ENCODE results near the gene SULT1C4.
A peak's percentile ranks its signal among the peaks of the same experiment; 100 is the strongest.
"Not testable (repeated sequence)": the region's sequence is repeated elsewhere in the genome, so short reads cannot be mapped to it uniquely, and the experiment has no call there.

SULT1C4 gene

DNA sequence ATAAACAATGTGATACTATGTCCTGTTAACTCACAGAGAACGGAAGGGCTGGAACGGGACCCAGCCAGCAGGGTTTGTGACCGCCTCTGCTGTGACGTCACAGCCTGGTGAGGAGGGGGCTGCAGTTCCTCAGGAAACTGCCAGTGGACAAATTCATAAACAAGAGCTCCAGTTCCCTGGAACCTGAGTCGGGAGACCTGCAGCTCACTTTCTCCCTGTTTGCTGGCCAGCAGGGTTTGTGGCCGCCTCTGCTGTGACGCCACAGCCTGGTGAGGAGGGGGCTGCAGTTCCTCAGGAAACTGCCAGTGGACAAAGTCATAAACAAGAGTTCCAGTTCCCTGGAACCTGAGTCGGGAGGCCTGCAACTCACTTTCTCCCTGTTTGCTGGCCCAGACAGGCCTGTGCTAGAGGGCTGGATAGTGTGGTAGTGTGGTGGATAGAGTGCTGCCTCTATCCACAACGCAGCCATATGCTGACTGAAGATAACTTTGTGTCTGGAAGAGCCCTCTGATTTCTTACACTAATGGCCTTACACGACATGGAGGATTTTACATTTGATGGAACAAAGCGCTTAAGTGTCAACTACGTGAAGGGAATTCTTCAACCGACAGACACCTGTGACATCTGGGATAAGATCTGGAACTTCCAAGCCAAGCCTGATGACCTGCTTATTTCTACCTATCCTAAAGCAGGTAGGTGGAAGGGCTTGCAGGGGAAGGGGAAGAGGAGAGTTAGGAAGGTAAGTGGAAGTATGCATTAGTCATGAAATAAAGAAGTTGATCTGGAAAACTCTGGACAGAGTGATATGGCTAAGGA is at the start of gene SULT1C4:
SULT1C4 (plus strand) TSS at position 140 of the 816 bp plus-strand sequence; CDS start at position 524, 384 bp downstream.
- no peak for DNase-seq (ENCODE audit: low read depth in 2 of 2)

DNA sequence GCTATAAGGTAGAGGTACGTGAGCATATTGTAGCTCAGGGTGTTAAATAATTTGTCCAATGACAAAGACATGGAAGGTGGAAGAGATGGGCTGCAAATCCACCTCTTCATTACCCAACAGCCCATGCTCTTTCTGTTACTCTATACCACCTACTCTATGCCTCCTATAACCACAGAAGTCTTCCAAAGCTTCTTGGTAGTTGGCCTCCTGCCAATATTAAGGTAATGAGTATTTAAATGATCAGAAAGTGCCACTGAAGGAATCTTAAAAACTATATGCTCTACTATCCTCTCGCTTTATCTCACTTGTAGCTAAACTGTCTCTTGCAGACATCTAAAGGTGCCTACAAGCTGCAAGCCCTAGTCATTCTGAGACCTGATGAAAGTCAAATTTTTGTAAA is 48.0 kb upstream of the SULT1C4 start:
- DNase-seq (ENCODE audit: low read depth in 2 of 2), result no peak

DNA sequence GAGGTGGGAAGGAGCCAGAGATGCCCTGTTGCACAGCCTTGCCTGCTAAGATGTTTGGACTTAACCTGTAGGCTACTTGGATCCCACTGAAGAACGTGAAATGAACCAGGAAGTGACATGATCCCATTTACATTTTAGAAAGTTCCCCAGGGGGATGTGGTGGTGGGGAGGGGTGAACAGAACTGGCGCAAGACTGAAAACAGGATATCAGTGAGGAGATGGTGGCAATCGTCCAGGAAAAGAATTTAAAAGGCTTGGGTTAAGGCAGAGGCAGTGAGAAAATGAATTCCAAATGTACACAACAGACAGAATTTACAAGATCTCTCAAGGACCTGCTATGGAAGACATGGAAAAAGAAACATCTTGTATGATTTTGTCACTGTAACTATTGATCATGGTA is 46.8 kb upstream of the SULT1C4 start:
- DNase-seq (ENCODE audit: low read depth in 2 of 2), result peak; percentile 80 to 81

DNA sequence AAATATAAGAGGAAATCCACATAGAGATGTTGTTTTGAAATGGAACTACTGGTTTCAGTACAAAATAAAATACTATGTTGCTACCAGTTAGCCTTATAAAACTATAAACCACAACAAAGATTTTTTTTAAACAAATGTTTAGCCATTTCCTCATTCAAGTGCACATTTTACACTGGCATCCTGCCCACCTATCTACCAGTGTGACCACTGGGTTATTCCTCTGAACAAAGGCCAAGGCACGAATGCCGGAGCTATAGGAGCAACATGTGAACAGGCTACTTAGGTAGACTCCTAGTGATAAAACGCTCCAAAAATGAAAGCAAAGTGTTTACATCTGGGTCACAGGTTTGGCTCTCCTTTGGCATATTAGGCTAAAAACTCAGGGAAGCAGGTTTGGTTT is 31.8 kb upstream of the SULT1C4 start:
- no peak for DNase-seq (ENCODE audit: low read depth in 2 of 2)

DNA sequence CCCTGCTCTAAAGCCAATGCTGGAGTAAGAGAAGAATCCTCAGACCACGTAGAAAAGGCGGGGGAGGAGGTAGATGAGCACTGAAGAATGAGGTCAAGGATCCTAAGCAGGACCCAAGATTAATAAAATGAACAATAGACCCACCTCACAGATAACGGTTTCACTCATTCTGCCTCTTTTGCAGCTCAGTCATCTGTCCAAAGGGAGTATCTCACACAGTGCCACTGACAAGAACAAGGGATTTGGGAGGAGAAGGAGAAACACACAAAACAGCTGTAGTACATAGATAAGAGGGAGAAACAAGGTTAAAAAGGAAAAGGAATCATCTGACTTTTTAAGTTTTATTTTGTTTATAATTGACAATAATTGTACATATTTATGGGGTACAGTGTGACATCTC is 30.9 kb upstream of the SULT1C4 start:
- DNase-seq (ENCODE audit: low read depth in 2 of 2), result no peak

DNA sequence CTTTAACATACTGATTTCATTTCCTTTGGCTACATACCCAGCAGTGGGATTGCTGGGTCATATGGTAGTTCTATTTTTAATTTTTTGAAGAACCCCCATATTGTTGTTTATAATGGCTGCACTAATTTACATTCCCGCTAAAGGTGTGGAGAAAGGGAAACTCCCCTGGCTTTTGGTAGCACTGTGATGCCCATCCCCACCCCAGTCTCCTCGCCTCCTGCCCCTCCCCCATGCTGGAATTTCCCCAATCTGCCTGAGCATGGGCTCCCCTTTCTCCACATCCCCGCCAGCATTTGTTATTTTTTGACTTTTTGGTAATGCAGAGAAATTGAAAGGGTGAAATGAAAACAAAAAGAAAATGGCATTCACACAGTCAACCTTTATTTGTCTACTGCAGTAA is 30.0 kb upstream of the SULT1C4 start:
- DNase-seq (ENCODE audit: low read depth in 2 of 2), result no peak

DNA sequence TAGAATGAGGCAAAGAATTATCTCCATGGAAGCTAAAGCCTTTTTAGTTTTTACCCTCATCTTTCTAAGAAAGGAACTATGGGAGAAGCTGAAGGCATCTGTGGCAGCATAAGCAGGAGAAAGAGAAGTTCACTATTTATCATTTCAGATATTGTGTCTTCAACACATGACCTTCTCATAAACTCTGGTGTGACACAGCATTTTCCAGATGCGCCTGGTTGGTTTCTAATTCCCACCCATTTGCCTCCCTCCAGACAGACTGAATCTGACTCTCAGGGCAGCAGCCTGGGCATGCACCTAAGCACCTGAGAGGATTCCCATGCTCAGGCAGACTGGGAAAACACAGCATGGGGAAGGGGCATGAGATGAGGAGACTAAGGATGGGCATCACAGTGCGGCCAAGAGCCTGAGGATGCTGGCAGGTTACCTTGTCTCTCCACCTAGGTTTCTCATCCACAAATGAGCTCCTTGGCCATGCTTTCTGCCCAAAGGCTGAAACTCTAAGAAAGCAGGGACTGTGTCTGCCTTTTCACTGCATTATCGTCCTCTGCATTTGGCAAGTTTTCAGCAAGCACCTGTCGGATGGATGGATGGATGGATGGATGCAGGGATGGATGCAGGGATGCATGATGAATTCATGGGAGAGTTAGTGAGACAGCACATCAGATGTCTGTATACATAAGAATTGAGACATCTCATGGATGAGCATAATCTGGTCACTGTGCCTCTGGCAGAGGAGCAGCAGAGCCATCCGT is 28.8 kb upstream of the SULT1C4 start:
- DNase-seq (ENCODE audit: low read depth in 2 of 2), result no peak

DNA sequence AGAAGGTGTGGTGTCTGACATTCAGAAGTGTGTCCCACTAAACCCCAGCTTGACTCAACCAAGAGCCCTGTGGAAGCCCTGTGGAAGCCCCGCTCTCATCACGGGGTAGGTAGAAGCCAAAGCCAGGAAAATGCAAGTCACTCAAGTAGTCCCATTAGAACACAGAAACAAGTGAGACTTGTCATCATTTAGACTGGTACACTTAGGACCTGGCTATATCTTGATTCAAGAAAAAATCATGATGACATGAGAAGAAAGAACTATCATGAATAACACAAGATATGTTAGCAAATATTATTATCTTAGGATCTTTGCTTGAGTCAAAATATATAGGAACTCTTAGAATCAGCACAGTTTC is 28.2 kb upstream of the SULT1C4 start:
- DNase-seq (ENCODE audit: low read depth in 2 of 2), result no peak

DNA sequence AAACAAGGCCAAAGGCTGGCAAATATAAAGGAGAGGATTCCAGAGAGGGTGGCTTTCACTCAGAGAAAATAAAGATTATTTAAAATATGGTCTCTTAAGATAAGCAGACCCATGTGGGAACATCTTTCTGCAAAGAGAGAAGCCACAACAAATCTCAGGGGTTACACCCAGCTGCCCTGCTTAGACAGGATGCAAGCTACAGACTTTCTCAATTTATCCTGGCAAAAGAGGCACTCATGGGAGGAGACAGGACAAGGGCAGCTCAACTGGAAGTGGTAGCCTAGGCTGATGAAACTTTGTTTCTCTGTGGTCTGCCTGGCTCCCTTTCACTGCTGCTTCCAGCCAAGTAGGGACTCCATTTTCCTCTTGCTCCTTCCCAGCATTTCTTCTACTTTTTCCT is 25.9 kb upstream of the SULT1C4 start:
- no peak for DNase-seq (ENCODE audit: low read depth in 2 of 2)

DNA sequence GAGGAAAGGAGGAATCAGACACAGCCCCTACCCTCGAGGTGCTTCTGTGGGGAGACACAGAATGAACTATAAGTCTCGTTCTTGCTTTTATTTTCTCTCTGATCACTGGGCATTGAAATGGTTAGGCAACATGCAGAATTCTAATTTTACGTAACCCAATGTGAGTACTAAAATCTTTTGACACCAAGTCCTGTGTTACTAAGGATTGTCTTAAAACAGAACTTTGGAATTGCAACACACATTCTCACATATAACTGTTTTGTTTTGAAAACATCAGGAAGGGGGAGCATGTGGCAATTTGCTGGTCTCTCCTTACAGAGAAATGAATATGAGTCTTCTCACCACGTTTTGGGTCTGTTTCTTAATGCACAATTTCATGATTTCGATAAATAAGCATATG is 23.6 kb upstream of the SULT1C4 start:
- DNase-seq (ENCODE audit: low read depth in 2 of 2), result no peak

DNA sequence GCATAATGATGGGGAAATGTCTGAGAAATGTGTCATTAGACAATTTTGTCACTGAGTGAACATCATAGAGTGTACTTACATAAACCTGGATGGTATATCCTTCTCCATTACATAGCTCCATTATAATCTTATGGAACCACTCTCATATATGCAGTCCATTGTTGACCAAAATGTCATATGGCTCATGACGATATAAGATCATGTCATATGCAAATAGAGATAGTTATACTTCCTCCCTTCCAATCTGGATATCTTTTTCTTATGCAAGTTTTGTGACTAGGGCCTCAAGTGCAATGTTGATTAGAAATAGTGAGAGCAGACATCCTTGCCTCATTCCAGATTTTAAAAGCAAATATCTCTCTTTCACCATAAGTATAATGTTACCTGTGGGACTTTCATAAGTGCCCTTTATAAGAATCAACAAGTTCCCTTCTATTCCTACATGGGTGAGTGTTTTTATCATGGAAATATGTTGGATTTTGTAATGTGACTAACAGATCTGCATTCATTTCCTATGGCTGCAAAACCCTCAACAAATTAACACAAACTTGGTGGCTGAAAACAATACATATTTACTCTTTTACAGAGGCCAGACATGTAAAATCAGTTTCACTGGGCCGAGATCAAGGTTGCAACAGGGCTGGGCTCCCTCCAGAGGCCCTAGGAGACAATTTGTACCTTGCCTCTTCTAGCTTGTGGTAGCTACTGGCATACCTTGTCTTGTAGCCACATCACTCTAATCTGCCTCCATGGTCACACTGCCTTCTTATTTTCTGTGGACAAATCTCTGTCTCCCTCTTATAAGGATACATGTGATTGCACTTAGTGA is 21.6 kb upstream of the SULT1C4 start:
- no peak for DNase-seq (ENCODE audit: low read depth in 2 of 2)

DNA sequence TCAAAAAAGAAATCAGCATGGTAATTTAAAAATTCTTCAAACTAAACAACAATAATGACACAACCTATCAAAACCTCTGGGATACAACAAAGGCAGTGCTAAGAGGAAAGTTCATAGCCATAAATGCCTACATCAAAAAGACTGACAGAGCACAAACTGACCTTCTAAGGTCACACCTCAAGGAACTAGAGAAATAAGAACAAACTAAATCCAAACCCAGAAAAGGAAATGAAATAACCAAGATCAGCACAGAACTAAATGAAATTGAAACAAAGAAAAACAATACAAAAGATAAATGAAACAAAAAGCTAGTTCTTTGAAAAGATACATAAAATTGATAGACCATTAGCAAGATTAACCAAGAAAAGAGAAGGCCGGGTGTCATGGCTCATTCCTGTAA is 18.4 kb upstream of the SULT1C4 start:
- DNase-seq (ENCODE audit: low read depth in 2 of 2), result not testable (repeated sequence)

DNA sequence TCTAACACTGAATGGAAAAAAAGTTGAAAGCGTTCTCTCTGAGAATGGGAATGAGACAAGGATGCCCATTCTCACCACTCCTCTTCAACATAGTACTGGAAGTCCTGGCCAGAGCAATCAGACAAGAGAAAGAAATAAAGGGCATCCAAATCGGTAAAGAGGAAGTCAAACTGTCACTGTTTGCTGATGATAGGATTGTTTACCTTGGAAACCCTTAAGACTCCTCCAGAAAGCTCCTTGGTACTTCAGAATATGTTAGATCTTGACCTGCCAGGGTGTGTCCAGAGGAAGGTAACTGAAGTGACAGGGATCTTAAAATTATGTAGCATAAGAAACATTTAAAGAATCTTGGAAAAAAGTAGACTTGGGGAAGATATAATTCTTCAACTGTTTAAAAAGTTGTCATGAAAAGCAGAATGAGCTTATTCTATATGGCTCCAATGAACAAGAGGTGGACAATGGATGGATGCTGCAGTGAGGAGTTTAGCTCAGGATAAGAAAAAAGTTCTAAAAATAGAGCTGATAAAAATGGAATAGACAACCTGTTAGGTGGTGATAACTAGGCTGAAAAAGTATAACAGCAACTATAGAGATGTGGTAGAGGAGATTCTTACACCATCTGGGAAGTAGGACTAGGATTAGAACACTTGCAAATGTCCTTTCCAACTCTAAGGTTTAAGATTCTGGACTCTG is 16.8 kb upstream of the SULT1C4 start:
- no peak for DNase-seq (ENCODE audit: low read depth in 2 of 2)

DNA sequence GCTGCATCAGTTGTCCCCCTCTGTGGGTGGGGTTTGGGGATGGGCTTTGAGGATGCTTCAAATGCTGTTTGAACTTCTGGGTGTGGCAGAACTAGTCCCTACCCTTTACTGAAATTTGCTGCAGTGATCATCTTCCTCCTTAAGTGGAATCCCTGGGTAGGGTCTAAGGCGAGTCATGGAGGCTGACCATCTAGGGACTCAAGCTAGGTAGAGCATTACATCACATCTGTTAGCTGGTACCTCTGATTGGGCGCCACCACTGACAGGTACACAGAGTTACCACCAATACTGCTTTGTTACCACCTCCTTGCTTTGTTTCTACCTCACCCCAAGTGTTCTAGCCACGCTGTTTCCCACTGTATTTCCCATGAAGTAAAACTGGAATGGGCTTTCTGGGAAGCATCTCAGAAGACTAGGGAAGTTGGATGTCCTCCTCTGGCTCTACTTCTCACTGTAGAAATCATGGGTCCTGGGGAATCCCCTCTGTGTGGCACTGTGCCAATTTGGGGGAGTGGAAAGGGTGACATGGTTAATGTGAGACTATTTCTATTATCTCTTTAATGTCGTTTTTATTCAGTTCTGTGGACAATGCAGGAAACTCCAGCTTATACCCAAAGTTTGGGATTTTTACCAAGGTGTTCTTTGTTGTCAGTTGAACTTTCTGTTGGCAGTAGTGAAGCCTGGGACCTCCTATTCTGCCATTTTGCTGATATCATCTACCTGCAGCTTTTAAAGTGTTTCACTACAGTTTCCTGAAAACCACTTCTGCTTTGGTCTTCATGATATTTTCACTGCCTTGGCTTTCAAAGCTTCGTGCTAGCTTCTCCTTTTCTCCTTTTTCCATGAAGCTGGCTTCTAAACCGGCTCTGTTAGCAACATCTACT is 14.5 kb upstream of the SULT1C4 start:
- DNase-seq (ENCODE audit: low read depth in 2 of 2), result no peak

DNA sequence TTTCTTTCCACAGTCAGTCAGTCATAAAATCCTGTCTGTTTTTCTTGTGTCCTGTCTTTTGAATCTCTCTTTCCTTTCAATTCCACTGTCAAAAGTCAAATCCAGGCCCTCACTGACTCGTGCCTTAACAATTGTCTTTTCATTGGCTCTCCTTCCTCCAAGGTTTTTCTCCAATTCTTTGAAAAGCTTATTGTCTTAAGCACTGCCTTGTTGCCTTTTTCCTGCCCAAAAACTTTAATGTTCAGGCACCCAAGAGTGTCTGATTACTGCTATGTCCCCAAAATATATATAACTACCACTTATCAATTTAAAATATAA is 13.9 kb upstream of the SULT1C4 start:
- DNase-seq (ENCODE audit: low read depth in 2 of 2), result no peak

DNA sequence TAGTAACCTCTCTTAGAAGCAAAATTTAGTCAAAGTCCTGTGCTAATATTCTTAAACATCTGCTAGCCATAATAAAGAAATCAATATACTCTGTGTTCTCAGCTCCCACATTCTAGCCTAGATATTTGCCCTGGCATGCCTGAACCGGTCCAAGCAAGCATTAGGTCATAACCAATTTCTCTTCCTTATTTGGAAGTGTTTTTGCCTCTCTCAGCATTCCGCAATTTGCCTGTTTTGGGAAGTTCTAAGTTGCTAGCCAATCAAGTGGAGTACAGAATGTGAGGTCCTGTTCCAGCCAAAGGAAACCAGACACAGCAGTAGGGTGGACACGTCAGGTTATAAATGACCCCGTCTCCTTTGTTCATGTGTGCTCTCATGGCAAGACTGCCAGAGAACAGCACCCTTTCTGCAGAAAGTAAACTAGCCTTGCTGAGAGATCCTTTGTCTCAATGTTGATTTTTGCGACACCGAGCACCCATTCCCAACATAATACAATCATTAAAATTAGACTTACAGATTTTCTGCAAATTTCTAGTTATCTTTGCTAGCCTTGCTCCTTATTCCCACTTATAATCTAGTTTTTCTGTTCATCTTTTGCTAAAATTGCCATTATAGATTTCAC is 13.0 kb upstream of the SULT1C4 start:
- DNase-seq (ENCODE audit: low read depth in 2 of 2), result no peak

DNA sequence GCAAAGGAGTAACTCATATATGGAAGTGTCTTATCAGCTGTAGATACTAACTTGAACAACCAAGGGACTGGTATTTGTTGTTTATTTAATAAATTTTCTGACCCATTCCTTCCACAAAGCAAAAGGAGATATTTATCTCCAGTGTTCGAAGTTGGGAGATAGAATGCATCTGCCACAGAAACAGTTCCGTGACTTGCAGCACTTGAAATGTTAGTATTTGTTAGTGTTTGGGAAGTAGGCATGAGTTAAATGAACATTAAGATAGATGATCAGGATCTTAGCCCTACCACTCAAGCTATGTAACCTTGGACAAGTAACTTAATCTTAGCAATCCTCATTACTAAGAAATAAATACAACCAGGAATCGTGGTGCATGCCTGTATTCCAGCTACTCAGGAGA is 12.1 kb upstream of the SULT1C4 start:
- DNase-seq (ENCODE audit: low read depth in 2 of 2), result no peak

DNA sequence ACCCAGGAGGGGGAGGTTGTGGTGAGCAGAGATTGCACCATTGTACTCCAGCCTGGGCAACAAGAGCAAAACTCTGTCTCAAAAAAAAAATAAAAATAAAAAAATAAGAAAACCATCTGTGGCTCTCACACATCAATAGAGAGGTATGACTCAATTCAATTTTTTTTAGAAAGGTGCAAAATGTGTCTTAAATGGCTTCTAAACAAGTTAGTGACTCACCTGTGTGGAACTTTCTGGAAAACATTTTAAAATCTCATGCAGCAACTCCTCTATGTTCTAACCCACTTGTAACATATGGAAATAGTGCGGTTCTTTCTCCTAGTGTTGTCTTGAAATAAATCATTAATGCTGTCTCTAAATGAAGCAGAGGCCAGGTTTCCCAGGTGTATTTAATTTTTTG is 10.7 kb upstream of the SULT1C4 start:
- no peak for DNase-seq (ENCODE audit: low read depth in 2 of 2)

DNA sequence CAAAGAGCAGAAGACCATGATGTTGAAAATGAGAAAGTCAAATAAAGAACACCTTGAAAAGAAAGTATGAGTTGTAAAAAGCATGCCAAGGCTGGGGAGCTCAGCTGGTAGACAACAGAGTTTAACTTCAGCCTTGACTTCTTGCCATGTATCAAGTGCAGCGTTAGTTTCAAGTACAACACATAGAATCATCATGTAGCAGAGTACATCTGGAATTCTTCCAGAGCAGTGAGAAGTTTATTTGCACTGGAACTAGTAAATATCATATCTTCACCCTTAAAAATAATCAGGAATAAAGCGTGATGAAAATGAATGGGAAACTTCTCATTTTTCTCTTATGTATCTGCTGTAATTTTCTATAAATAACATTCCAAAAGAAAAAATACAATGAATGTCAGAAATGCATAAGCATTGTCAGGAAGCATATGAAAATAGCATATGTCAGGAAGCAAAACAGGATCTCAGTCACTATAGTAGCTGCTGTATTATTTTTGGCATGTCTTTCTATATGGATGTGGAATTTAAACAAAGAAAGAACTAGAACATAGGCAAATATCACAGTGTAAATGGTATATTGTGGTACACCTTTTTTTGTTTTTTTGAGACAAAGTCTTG is 10.1 kb upstream of the SULT1C4 start:
- DNase-seq (ENCODE audit: low read depth in 2 of 2), result no peak

DNA sequence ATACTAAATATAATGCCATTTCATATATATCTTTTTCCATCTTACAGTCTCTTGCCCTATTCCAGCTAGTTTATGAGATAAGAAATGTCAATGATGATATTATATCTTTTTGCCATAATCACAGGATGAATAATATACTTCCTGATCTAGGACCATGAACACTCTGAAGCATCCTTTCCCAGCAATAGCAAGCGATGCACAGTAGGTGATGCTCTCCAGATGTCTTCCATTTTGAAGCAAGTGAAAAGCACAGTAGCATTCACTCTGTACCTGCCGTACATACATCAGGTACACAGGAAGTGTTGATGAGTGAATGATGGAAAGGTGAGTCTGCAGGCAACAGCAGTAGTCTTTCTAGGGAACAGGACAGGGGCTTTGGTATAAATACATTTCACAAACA is 8.6 kb upstream of the SULT1C4 start:
- DNase-seq (ENCODE audit: low read depth in 2 of 2), result no peak
